ENCODE data around the gene TSHZ2. TPM values are rescaled to one million over a fixed set of nuclear protein-coding genes. Genes with fewer than 3 reads are reported as not detected.

TSHZ2 gene
- total RNA-seq, 6 experiments from 2014 or later, result 14.2 to 28.1 (median 21.0) TPM

GRCh38 chr20:53336892-53337291 lies 364.7 kb downstream of the TSHZ2 start:
- ATAC-seq, result no peak
- WGBS (ENCODE audit: insufficient coverage, low coverage, low lambda C conversion rate, missing lambda C conversion rate), result 81% methylated on average over 3 of the region's 3 CpGs

GRCh38 chr20:53337390-53338101 lies 365.4 kb downstream of the TSHZ2 start:
- H3K4me1 ChIP-seq, result no peaks in the 10 kb centered on the region
- ATAC-seq, result peak in 3 of 4 donors; percentile 33 to 71 (median 43)
- DNase-seq, result no peak
- no peak overlapping the region for H3K4me3 ChIP-seq
- no peaks in the 10 kb centered on the region for H3K9me3 ChIP-seq
- no peaks in the 10 kb centered on the region for H3K27me3 ChIP-seq
- H3K36me3 ChIP-seq, result no peaks in the 10 kb centered on the region
- 45% methylated on average over 7 of the region's 8 CpGs for WGBS (ENCODE audit: insufficient coverage, low coverage, low lambda C conversion rate, missing lambda C conversion rate)
- intact Hi-C loops (cut with DNase I), result no loop called here
- TF ChIP-seq CTCF (IDR thresholded peaks at IDR 0.05), result no peak
- no peak overlapping the region for H3K27ac ChIP-seq

More at GRCh38 chr20:53336892-53337291, 364.7 kb downstream of the TSHZ2 start:
- Histone ChIP-seq H3K4me1 (no peaks in the 10 kb centered on the region), H3K36me3 (no peaks in the 10 kb centered on the region), H3K27me3 (no peaks in the 10 kb centered on the region), H3K9me3 (no peaks in the 10 kb centered on the region), H3K27ac (no peak overlapping the region), H3K4me3 (no peak overlapping the region)
- intact Hi-C loops (cut with DNase I), result no loop called here
- TF ChIP-seq CTCF (IDR thresholded peaks at IDR 0.05) (no peak), POLR2A (IDR thresholded peaks at IDR 0.05) (no peak)
- no peak for DNase-seq

GRCh38 chr20:53338716-53339115 lies 366.6 kb downstream of the TSHZ2 start:
- Histone ChIP-seq H3K27me3 (no peaks in the 10 kb centered on the region), H3K27ac (no peak overlapping the region), H3K4me3 (no peak overlapping the region), H3K4me1 (no peaks in the 10 kb centered on the region), H3K9me3 (no peaks in the 10 kb centered on the region), H3K36me3 (no peaks in the 10 kb centered on the region)
- 83% methylated on average over 3 of the region's 4 CpGs for WGBS (ENCODE audit: insufficient coverage, low coverage, low lambda C conversion rate, missing lambda C conversion rate)
- intact Hi-C loops (cut with DNase I), result no loop called here
- ATAC-seq (no peak), DNase-seq (no peak)
- no peak for TF ChIP-seq CTCF (IDR thresholded peaks at IDR 0.05)
- TF ChIP-seq POLR2A (IDR thresholded peaks at IDR 0.05), result no peak

DNA sequence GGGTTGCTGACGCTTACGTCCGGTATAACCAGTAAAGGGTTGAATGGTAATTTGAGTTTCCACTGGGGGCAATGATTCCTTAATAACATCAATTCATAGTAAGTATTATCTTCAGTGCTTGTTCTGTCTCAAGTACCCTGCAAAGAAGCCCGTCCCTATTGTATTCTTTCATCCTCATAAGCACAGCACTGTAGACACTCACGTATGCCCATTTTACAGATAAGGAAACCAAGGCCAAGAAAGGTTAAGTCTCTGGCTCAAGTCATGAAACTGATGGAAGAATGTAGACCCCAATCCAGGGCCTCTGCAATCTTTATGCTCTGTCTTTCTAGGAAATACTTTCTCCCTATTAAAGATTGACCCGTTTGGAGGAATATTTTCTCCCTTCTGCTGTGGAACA lies 370.3 kb downstream of the TSHZ2 start:
- intact Hi-C loops (cut with DNase I), result no loop called here
- ATAC-seq (no peak), DNase-seq (no peak)
- no peak overlapping the region for H3K4me3 ChIP-seq
- WGBS (ENCODE audit: insufficient coverage, low coverage, low lambda C conversion rate, missing lambda C conversion rate), result 74% methylated on average over 5 of the region's 6 CpGs
- no peaks in the 10 kb centered on the region for H3K4me1 ChIP-seq
- no peaks in the 10 kb centered on the region for H3K27me3 ChIP-seq
- TF ChIP-seq CTCF (IDR thresholded peaks at IDR 0.05) (no peak), POLR2A (IDR thresholded peaks at IDR 0.05) (no peak)
- no peak overlapping the region for H3K27ac ChIP-seq
- H3K36me3 ChIP-seq, result no peaks in the 10 kb centered on the region
- no peaks in the 10 kb centered on the region for H3K9me3 ChIP-seq
